WERI-Rb-1 (cell line): ENCODE data around the gene KCND3.
A peak's percentile ranks its signal among the peaks of the same experiment; 100 is the strongest.

Experiments used
- DNase-seq: peaks from one replicate; pipeline ENCODE4 v3.0.0-alpha.2; 2020
- H3K27ac ChIP-seq: fragments of 250-450 bp; sonication (Bioruptor Pico); 2 replicates; pipeline ENCODE4 v1.5.1; 2020; ENCODE audit warnings: mild to moderate bottlenecking, moderate library complexity
- H3K27me3 ChIP-seq: fragments of 250-450 bp; sonication (Bioruptor Pico); 2 replicates; pipeline ENCODE4 v1.5.1; 2021; ENCODE audit warnings: mild to moderate bottlenecking, low read depth, moderate library complexity; ENCODE audit not compliant: insufficient read depth, severe bottlenecking
- H3K36me3 ChIP-seq: fragments of 250-450 bp; sonication (Bioruptor Pico); 2 replicates; pipeline ENCODE4 v1.5.1; 2020; ENCODE audit warnings: mild to moderate bottlenecking, moderate library complexity
- H3K4me3 ChIP-seq: 2 replicates; pipeline ENCODE4 v1.5.1; 2011; ENCODE audit warnings: low read depth, mild to moderate bottlenecking, control low read depth, low read length
- H3K9me3 ChIP-seq: fragments of 250-450 bp; sonication (Bioruptor Pico); 2 replicates; pipeline ENCODE4 v1.5.1; 2021; ENCODE audit warnings: mild to moderate bottlenecking, moderate library complexity; ENCODE audit not compliant: severe bottlenecking
- TF ChIP-seq, protein P1 (sequence below): IDR thresholded peaks from 2 replicates; pipeline ENCODE4 v1.5.1; 2011; ENCODE audit warnings: low read depth, mild to moderate bottlenecking, control low read depth, inconsistent platforms, low read length

KCND3 gene

GRCh38 chr1:111739194-111739924 is 250.1 kb downstream of the KCND3 start, which contains the start of gene INKA2:
INKA2 (minus strand) TSS chr1:111739395; CDS start chr1:111739242, 153 bp downstream.
- Histone ChIP-seq H3K4me3 (peak within 1 kb of the TSS; percentile 68), H3K27me3 (no peaks in the 10 kb centered on the region), H3K27ac (peak within 1 kb of the TSS; percentile 77), H3K9me3 (no peaks in the 10 kb centered on the region), H3K36me3 (peaks cover 23% of the 10 kb centered on the region)
- peak; percentile 95 for DNase-seq
- TF ChIP-seq, protein P1, sequence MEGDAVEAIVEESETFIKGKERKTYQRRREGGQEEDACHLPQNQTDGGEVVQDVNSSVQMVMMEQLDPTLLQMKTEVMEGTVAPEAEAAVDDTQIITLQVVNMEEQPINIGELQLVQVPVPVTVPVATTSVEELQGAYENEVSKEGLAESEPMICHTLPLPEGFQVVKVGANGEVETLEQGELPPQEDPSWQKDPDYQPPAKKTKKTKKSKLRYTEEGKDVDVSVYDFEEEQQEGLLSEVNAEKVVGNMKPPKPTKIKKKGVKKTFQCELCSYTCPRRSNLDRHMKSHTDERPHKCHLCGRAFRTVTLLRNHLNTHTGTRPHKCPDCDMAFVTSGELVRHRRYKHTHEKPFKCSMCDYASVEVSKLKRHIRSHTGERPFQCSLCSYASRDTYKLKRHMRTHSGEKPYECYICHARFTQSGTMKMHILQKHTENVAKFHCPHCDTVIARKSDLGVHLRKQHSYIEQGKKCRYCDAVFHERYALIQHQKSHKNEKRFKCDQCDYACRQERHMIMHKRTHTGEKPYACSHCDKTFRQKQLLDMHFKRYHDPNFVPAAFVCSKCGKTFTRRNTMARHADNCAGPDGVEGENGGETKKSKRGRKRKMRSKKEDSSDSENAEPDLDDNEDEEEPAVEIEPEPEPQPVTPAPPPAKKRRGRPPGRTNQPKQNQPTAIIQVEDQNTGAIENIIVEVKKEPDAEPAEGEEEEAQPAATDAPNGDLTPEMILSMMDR = no peak

DNA sequence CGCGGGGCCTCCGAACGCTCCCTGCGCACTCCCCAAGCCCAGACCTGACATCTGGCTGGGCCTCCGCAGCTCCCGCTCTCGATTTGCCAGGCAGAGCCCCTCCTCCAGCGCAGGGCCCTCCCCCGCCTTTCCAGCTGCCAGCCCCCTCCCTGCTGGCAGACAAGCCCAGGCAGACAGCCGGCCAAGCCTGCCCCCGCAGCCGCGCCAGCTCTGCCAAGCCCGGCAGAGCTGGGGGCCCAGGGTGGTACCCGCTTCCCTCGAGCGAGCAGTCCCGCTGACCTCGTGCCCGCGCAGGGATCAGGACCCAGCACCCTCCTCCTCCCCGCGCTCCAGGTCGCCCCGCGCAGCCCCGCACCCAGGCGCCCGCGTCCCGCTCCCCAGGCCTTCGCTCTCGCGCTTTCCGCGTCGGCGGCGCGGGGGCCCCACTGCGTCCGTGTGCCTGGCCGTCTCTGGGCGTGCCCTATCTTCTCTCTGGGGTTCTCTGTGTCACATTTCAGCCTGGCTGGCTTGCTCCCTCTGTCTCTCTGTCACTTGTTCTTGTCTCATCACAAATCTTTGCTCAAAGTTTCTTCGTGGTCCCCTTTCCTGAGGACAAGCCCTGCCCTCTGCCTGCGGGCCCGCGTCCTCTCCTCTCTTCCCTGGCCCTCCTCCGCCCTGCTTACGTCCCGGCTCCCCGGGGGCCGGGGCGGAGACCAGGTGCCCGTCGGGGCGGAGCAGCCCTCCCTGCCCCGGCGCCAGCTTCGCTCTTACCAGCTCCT is 250.9 kb downstream of the KCND3 start:
- Histone ChIP-seq H3K9me3 (no peaks in the 10 kb centered on the region), H3K36me3 (peaks cover 23% of the 10 kb centered on the region), H3K27ac (peak overlapping the region; percentile 77), H3K27me3 (no peaks in the 10 kb centered on the region), H3K4me3 (peak overlapping the region; percentile 68)
- TF ChIP-seq, protein P1 = no peak
- DNase-seq = peak; percentile 76

DNA sequence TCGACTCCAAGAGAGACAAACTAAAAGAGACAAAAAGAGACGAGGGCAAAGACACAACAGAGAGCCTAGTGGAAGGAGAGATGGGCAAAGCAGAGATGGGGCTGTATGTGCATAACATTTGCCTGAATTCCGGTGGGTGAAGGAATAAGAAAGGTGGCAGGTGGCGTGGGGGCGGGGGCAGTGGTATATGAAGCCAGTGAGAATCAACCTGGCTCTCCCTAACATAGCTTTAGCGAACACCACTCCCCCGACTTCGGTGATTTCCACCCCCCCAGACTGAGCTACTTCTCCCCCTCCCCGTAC is 251.4 kb downstream of the KCND3 start:
- no peaks in the 10 kb centered on the region for H3K27me3 ChIP-seq
- no peaks in the 10 kb centered on the region for H3K9me3 ChIP-seq
- peaks cover 23% of the 10 kb centered on the region for H3K36me3 ChIP-seq
- peak overlapping the region; percentile 68 for H3K4me3 ChIP-seq
- TF ChIP-seq, protein P1 = no peak
- no peak overlapping the region for H3K27ac ChIP-seq
- DNase-seq = no peak

GRCh38 chr1:111737216-111738132 is 252.0 kb downstream of the KCND3 start:
- DNase-seq = no peak
- H3K27me3 ChIP-seq = no peaks in the 10 kb centered on the region
- 0 out of 2 replicates have a peak overlapping the region, but pooled peaks have one; percentile 7 for H3K27ac ChIP-seq
- H3K36me3 ChIP-seq = peaks cover 23% of the 10 kb centered on the region
- no peaks in the 10 kb centered on the region for H3K9me3 ChIP-seq
- H3K4me3 ChIP-seq = peak overlapping the region; percentile 68; the same call in 1 of the 2 replicates
- TF ChIP-seq, protein P1 = no peak

- Histone ChIP-seq H3K36me3 (peaks cover 24% of the 10 kb centered on the region), H3K27me3 (no peaks in the 10 kb centered on the region), H3K4me3 (no peak overlapping the region), H3K27ac (no peak overlapping the region), H3K9me3 (no peaks in the 10 kb centered on the region)
- TF ChIP-seq, protein P1 = no peak
- no peak for DNase-seq
These were observed 252.8 kb downstream of the KCND3 start for GRCh38 chr1:111736548-111737215.
